Stimulated activated naive CD8-positive, alpha-beta T cell treated with anti-CD3 and anti-CD28 coated beads, Interleukin-15, Interleukin-2, amounts not matched to agents 100 U/mL and 50 U/mL, for 24 hours (primary cell): ENCODE measurements around the gene SCYL3.
"Not testable (repeated sequence)": the region's sequence is repeated elsewhere in the genome, so short reads cannot be mapped to it uniquely, and the experiment has no call there.

Experiments used
- ATAC-seq: fragments of 150-1000 bp; cut with Tn5 transposase; one replicate; pipeline ENCODE4 v1.10.0; 2021
- DNase-seq: peaks from one replicate; pipeline ENCODE4 v3.0.0; 2021

SCYL3 gene, protein sequence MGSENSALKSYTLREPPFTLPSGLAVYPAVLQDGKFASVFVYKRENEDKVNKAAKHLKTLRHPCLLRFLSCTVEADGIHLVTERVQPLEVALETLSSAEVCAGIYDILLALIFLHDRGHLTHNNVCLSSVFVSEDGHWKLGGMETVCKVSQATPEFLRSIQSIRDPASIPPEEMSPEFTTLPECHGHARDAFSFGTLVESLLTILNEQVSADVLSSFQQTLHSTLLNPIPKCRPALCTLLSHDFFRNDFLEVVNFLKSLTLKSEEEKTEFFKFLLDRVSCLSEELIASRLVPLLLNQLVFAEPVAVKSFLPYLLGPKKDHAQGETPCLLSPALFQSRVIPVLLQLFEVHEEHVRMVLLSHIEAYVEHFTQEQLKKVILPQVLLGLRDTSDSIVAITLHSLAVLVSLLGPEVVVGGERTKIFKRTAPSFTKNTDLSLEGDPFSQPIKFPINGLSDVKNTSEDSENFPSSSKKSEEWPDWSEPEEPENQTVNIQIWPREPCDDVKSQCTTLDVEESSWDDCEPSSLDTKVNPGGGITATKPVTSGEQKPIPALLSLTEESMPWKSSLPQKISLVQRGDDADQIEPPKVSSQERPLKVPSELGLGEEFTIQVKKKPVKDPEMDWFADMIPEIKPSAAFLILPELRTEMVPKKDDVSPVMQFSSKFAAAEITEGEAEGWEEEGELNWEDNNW

DNA sequence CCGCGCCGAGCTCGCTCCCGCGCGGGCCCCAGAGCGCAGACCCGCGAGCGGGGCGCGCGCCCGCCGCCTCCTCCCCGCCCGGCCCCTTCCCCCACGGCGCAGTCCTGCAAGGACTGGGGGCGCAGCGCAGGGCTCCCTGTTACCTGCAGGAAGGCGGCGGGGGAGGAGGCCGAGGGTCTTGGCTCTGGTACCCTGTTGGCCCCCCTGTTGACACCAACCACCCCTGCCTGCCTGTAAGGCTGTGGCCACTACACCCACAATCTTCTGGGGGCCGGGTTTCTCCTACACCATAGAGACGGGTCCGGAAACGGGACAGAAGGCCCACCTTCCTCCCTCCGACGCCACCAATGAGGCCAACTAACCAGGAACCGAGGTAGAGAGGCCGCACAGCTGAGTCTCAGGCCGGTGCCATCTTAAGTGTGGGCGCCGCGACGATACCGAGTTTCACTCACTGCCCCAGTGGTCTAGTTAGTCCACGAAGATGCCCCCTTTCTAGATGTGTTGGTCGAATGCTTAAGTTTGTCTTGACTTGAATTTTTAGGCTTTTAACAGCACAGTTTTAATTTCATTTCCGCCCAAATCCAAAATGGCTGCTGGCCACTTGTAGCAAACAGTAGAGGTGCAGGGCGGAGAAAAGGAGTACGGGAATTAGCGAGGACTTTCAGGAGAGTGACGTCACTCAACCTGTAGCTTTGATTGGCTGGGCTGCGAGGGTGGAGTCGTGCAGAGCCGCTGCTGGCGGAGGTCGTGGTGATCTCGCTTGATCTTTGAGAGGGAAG, at the start of gene SCYL3:
TSS of gene SCYL3 (minus strand) at position 252 of the 779 bp plus-strand sequence. CDS start 5,056 bp downstream, outside the sequence.
- peak; percentile 90 for ATAC-seq

DNA sequence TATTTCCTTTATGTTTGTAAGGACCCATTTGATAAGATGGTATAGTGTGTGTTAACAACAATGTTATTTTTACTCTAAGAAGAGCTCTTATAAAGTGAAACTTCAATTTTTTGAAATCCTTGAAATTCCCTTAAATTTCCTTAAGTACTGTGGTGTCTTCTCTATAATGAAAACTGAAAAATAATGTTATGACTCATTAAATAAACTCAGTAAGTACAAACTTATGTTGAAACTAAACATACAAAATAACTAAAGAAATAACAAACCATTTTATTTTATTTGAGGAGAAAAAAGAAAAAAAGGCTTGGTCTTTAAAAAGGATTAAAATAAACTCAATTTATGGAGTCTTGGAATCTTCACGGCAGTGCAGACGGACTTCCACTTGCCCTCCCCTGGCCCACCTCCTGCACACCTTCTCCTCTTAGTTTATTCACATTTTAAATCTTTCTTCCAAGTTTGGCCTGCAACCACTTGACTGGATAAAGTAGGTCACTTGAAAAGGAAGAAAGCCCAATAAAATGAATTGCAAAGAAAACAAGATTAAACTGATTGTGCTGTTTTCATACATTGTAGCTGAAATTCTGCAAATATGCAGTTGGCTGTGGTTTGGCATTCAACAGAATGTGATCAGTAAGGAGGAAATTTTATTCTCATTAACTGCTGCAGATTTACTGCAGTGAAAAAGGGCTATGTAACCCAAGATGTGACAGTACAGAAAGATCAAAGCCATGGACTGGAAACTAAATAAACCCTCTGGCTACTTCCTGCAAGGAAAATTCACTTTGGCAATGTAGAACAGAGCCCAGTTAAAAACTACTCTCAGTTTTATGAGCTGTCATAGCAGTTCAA, 48.5 kb upstream of the SCYL3 start:
- DNase-seq (no peak), ATAC-seq (no peak)

More for the DNA sequence above, at the start of gene SCYL3:
- peak; percentile 86 for DNase-seq

DNA sequence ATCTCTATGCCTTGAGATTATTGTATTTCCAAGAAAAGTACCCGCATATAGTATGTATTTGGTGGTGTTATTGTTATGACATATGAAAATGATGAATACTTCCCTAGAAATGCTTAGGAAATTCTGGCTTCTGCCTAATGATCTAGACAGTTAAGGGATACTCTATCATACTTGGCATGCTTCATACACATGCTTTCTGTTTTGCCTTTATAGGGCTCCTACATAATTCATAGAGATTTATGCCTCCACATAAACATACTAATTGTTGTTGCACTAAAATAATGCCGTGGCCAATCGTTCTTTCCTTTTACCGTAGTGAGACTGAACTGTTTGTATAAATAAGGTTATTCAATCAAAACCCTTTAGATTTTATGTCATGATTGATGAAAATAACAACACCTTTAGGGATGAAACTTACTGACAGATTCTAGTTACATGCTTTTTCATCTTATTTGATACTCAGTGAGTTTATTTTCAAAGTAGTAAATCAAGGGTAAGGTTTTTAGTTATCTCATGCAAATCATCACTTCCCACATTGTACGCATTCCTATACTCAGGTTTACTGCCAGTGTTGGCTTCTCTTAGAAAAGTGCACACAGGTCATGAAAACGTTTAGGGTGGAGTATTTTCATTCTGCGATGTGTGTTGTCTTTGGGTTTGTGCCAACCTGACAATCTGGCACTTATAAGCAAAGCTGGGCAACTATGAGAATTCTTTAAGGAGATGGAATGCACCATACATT, 40.5 kb upstream of the SCYL3 start:
- DNase-seq (no peak), ATAC-seq (no peak)

DNA sequence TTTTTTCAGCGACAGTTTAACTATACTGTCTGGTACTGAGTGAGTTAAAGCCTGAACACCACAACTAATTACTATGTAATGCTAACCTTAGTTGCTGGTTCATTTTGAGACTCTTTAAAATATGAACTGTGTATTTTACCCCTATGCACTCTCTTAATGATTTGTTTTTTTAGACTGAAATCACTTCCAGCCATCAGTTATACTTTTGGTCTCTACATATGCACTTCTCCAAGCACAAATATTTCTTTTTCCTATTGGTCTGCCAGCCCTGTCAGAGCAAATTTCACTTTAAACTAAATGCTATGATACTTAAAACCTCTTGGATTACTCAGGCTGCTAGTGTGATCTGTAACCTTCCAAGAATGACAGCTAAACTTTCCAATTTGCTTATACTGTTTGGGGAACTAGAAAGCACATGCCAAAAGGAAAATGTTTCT, 38.1 kb upstream of the SCYL3 start:
- no peak for DNase-seq
- ATAC-seq = no peak

DNA sequence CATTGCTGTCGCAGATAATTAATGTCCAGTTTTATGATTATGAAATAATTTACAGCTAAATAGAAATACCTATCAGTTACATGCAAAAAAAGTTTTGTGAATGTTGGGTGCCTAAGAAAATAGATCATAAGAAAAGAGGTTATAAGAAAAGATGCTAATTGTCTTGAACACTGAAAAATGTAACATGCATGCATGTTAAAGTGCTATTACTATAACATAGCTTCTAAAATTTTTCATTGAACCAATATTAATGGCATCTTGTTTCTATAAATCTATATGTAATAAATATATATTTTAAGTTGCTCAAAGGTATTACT, 35.5 kb upstream of the SCYL3 start:
- no peak for ATAC-seq

DNA sequence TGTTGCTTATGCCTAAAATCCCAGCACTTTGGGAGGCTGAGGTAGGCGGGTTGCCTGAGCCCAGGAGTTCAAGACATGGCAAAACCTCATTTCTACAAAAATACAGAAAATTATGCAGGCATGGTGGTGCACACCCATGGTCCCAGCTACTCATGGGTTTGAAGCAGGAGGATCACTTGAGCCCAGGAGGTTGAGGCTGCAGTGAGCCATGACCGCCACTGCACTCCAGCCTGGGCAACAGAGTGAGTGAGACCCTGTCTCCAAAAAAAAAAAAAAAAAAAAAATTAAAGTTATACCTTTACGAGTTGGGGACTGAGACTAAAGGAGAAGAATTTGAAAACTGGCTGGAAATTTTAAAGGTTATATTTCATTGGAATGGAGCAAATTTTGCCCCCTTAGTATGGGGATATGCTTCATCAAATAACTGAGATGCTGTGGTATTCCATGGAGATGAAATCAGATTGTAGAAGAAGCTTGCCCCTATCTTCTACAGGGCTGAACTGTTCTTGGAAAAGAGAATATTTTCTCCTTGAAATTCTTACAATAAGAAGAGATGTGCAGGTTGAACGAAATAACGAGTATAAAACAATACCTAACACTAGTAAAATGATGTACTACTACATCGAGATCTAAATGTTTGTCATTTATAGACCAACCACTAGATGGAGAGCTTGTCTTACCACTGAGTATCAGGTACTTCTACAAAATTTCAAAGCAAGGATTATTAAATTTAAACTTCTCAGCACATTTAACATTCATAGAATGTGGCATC, 34.9 kb upstream of the SCYL3 start:
- DNase-seq = no peak
- ATAC-seq = peak; percentile 63

More for the DNA sequence above, 35.5 kb upstream of the SCYL3 start:
- DNase-seq = no peak

DNA sequence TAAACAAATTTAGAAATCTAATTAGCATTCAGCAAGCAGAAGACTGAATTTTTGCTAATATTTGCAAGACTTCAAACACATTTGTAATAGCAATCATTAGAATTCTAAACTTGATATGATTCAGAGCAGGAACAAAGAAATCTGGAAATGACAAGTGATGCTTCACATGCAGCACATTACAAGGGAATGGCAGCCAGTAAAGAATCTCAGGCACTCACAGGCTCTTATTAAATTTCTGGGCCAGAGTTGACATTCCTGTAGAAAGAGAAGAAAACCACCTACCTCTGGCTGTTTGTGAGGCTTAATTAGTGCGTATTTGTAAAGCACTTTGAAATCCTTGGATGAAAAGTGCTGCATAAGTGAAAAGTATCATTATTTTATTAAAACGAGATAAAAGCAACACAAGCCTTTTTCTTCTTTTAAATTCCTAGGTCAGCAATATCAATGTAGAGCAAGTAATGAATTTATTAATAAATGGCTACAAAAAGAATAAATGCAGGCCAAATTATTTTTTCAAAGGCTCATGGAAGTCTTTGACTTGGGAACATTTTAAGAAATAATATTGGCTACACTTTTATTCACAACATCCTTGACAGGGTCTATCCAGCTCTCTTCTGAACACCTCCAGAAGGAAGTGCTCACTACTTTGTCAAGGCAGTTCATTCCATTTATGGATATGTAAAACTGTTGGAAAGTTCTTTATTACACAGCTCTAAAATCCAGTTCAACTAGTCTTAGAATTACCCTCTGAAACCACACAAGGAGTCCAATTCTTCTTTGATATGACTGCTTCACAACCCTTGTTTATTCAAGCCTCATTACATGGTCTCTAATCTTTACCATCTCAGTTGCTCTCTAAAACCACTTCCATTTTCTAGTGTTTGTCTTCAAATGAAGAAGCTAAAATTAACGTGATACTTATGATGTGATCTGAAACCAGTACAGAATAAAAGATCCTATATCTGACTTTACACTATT, 32.1 kb upstream of the SCYL3 start:
- DNase-seq = no peak
- no peak for ATAC-seq

DNA sequence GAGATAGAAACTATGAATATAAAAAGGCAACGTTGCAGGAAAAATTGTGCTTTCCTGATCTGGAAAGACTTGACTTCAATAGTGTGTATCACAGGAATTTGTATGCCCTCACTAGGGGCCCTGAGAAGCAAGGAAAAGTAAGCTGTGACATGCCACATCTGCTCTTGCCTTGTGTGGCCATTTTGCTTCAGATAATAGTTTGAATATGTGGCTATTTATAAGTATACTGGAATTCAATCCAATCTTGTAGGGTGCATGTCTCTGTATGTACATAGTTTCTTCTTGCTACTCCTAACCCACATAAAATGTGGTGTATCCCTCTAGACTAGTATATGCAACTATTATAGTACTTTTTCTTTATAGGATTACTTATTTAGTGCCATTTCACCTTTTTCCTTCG, 31.1 kb upstream of the SCYL3 start:
- DNase-seq = no peak
- no peak for ATAC-seq

DNA sequence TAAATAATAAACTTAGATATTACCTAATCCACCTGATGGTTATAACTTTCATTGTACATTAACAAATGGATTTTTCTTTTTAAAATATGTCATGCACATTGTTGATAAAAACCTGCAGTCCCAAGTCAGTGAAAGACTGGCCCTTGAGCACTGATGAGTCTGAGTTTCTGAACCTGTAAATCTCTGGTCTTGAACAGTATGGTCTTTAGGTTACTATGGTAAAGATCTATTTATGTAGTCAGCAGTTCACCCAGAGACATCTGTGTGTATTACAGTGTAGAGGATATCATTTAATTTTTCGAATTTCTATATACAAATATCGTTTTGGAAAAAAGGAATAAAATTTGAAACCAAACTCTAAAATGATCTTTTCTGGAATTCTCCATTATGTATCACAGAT, 30.4 kb upstream of the SCYL3 start:
- DNase-seq (no peak), ATAC-seq (no peak)

DNA sequence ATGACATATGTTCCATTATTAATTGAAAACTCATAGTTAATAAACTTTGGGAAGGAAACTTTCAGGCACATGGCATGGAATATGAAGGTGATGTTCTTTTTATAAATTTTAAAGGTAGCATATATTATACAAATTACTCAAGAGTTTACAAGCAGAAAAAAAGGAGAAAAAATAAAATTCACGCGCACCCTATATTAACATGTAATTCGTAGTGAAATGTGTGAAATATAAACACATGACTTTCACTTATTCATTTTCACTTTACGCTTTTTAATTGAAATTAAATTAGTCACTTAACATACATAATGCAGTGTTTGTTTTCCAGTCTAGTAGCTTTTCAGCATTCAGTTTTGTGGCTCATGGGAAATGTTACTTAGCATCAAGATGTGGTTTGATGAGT, 27.4 kb upstream of the SCYL3 start:
- ATAC-seq = no peak
- no peak for DNase-seq

DNA sequence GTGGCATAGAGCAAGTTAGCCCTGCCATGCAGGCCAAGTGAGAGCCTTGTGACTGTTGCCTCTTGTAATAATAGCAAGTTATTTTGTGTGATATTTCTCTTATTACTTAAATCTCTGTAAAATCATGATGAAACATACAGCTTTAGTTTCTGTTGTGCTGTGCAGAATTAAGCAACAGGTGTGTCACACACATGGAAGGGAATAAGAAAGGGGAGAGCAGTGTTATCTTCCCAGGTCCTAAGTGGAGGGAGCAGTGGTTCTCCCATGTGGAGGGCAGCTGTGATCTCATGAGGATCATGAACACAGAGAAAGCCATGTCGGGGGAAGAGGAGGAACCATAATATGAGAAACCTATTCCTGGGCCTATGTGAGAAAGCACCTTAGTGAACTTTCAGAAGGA, 25.2 kb upstream of the SCYL3 start:
- DNase-seq (no peak), ATAC-seq (no peak)

DNA sequence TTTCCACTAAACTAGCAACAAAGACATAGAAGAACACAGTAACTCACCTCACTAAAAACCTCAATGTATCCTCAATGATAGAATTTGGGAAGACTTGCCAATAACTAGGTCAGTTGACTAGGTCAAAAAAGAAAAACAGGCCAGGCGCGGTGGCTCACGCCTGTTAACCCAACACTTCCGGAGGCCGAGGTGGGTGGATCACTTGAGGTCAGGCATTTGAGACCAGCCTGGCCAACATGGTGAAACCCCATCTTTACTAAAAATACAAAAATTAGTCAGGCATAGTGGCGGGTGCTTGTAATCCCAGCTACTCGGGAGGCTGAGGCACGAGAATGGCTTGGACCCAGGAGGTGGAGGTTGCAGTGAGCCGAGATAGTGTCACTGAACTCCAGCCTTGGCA, 24.5 kb upstream of the SCYL3 start:
- not testable (repeated sequence) for ATAC-seq, DNase-seq

DNA sequence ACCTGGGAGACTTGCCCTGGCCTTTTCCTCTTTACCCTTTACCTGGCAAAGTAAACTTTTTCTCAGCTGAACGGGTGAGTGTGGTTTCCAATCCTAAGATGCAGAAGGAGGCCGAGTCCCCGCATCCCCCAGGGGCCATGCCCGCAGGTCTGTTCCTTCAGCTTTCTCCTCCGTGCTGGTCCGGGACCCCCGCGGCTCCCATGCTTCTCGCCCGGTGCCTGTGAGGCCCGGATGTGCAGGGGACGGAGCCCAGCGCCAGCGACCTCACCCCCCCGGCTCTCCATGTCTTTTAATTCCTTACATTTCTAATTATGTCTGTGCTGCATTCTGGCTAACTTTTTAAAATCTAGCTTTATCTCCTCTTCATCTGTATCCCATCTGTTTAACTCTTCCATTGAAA, 21.5 kb upstream of the SCYL3 start:
- ATAC-seq (no peak), DNase-seq (no peak)

DNA sequence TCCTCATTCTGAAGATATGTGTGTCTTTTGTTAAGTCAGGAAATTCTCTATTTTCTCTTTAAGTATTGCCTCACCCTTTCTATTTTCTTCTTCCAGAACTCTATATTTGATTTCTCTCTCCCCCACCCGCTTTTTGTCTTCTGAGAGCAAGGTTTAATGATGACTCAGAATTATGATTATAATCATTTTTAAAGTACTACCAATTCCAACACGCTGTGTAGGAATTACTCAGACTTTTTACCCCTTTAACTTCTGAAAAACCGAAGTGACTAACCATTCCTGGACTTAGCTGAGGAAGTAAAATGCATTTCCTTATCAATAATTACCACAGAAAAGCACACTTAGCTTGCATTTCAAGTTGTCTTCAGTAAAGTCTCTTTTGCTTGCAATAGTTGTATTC, 20.8 kb upstream of the SCYL3 start:
- DNase-seq (no peak), ATAC-seq (no peak)

DNA sequence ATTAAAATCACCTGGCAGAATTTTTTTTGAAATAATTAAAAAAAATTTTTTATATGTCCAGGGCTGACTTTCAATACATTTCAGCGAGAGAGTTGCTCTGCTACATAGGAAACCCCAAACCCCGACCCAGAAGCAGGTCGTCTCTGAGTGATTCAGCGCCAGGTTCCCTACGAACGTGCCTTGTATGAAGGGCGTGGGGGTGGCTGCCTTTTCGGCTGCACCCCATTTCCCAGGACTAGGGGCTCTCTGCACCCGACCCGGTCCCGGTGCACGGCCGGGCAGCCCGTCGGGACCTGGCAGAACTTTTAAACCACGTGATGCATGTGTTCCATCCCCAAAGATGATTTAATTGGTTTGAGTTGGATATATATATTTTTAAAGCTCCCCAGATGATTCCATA, 15.8 kb upstream of the SCYL3 start:
- no peak for DNase-seq

DNA sequence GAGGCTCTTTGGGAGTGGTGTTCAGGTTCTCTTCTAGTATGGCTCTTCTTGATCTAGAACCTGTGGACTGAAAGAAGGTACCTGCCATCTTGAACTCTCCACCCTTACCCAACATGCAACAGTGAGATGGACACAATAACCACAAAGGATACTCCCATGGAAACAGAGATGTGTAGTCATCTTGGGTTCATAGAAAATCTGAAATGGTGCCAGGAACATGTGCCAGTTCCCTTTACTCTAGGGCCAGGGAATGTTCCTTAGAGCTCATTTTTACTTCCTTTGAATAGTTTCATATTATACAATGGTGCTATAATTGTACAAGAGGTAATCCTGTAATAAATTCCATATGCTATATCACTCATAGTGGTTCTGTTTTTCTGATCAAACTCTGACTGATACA, 13.2 kb upstream of the SCYL3 start:
- DNase-seq = no peak
- no peak for ATAC-seq

More for the DNA sequence above, 15.8 kb upstream of the SCYL3 start:
- no peak for ATAC-seq

DNA sequence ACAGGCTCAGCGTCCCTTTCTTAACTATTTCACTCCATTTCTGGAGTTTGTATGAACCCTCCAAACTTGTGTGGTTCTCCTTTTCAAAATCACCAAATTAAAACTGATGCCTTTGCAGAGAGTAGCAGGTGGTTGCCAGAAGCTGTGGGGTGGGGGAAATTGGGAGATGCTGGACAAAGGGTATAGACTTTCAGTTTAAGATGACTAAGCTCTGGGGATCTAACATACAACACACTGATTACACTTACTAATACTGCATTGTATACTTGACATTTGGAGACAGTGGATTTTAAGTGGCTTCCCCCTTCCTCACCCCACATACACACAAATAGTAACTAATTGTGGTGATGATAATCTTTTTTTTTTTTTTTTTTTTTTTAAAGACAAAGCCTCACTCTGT, 11.1 kb upstream of the SCYL3 start:
- DNase-seq = no peak
- no peak for ATAC-seq

DNA sequence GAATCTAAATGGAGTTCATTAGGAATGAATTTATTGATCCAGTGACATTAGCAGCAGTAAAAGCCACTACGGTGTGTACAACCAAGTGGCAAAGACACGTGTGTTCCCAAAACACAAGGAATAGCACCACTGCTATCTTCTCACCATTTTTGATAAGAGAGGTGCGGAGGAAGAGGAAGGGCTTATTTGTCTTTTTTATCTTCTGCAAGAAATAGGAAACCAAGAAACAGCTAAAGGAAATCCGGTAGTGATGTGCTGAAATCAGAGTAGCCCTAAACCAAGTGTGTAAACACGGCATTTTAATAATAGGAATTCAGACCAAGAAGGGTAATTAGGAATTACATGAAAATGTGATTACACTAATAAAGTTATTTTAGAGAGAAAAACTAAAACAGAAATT, 9.1 kb upstream of the SCYL3 start:
- ATAC-seq = no peak

DNA sequence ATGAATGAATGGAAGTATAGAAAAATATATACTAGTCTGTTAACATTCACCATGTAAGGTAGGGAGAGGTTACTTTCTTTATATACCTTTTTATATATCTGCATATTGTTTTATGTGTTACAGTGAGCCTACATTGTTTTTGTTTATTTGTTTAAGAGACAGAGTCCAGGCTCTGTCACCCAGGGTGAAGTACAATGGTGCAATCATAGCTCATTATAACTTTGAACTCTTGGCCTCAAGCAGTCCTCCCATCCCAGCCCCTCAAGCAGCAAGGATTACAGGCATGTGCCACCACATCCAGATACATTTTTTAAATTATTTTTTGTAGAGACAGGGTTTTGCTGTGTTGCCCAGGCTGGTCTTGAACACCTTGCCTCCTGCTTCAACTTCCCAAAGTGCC, 7.4 kb upstream of the SCYL3 start:
- DNase-seq = no peak
- no peak for ATAC-seq

More for the DNA sequence above, 9.1 kb upstream of the SCYL3 start:
- DNase-seq = no peak
